Measurements from ENCODE around the gene NT5M. TPM values are rescaled to one million over a fixed set of nuclear protein-coding genes. Genes with fewer than 3 reads are reported as not detected.
A peak's percentile ranks its signal among the peaks of the same experiment; 100 is the strongest.

NT5M gene
- total RNA-seq, 1 donor from 2014 or later, result 4.6 TPM

- Histone ChIP-seq H3K27ac (no peak overlapping the region), H3K27me3 (peaks cover 4% of the 10 kb centered on the region), H3K9me3 (no peaks in the 10 kb centered on the region), H3K36me3 (no peaks in the 10 kb centered on the region), H3K4me1 (no peaks in the 10 kb centered on the region), H3K4me3 (no peak overlapping the region)
- TF ChIP-seq CTCF (IDR thresholded peaks at IDR 0.05), result no peak
- intact Hi-C loops (cut with DNase I), result no loop called here
- DNase-seq (ENCODE audit: low spot score in 2 of 2), result peak in 1 of 2 donors; percentile 38
These were observed 45.9 kb downstream of the NT5M start for GRCh38 chr17:17348872-17349723.

DNA sequence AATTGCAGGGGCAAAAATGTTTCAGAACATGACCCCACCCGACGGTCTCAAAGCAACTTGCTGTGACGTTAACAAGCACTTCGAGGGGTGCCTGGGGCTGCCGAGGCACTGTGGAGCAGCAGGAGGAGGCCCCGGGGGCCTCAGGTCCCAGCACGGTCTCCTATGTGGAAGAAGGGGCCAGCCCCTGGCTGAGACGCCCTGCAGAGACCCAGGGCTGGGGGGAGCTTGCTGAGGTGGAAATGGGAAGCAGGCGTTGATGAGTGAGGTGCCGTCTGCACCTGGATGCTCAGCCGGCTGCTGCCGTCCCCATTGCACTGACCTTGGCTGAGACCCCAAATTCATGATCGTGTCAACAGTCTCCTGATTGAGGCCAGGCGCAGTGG is 46.5 kb downstream of the NT5M start:
- H3K4me1 ChIP-seq, result no peaks in the 10 kb centered on the region
- H3K27ac ChIP-seq, result no peak overlapping the region
- intact Hi-C loops (cut with DNase I), result no loop called here
- DNase-seq (ENCODE audit: low spot score in 2 of 2), result no peak
- H3K9me3 ChIP-seq, result no peaks in the 10 kb centered on the region
- H3K36me3 ChIP-seq, result no peaks in the 10 kb centered on the region
- no peak overlapping the region for H3K4me3 ChIP-seq
- H3K27me3 ChIP-seq, result peaks cover 4% of the 10 kb centered on the region
- TF ChIP-seq CTCF (IDR thresholded peaks at IDR 0.05), result no peak

GRCh38 chr17:17350491-17351355 is 47.5 kb downstream of the NT5M start:
- TF ChIP-seq CTCF (IDR thresholded peaks at IDR 0.05), result no peak
- no peaks in the 10 kb centered on the region for H3K36me3 ChIP-seq

GRCh38 chr17:17351356-17351891 is 48.3 kb downstream of the NT5M start:
- intact Hi-C loops (cut with DNase I), result no loop called here
- Histone ChIP-seq H3K36me3 (no peaks in the 10 kb centered on the region), H3K9me3 (no peaks in the 10 kb centered on the region), H3K4me1 (no peaks in the 10 kb centered on the region), H3K4me3 (no peak overlapping the region), H3K27me3 (peaks cover 4% of the 10 kb centered on the region), H3K27ac (no peak overlapping the region)
- no peak for DNase-seq (ENCODE audit: low spot score in 2 of 2)
- TF ChIP-seq CTCF (IDR thresholded peaks at IDR 0.05), result no peak

More at GRCh38 chr17:17350491-17351355, 47.5 kb downstream of the NT5M start:
- no peak overlapping the region for H3K27ac ChIP-seq
- no peak for DNase-seq (ENCODE audit: low spot score in 2 of 2)
- H3K9me3 ChIP-seq, result no peaks in the 10 kb centered on the region
- no peaks in the 10 kb centered on the region for H3K4me1 ChIP-seq
- no peak overlapping the region for H3K4me3 ChIP-seq
- peaks cover 4% of the 10 kb centered on the region for H3K27me3 ChIP-seq
- intact Hi-C loops (cut with DNase I), result no loop called here

GRCh38 chr17:17351901-17352781 is 49.0 kb downstream of the NT5M start:
- Histone ChIP-seq H3K4me1 (no peaks in the 10 kb centered on the region), H3K27ac (no peak overlapping the region), H3K4me3 (no peak overlapping the region), H3K27me3 (peaks cover 4% of the 10 kb centered on the region), H3K36me3 (no peaks in the 10 kb centered on the region), H3K9me3 (no peaks in the 10 kb centered on the region)
- no peak for DNase-seq (ENCODE audit: low spot score in 2 of 2)
- TF ChIP-seq CTCF (IDR thresholded peaks at IDR 0.05), result no peak
- intact Hi-C loops (cut with DNase I), result no loop called here
